ENCODE results near the gene BRINP1.
"Not testable (repeated sequence)": the region's sequence is repeated elsewhere in the genome, so short reads cannot be mapped to it uniquely, and the experiment has no call there.

BRINP1 gene

GRCh38 chr9:119184265-119184936 is 184.8 kb downstream of the BRINP1 start:
- no peak for DNase-seq

- no peak for DNase-seq
Observed at GRCh38 chr9:119181561-119181960, 187.7 kb downstream of the BRINP1 start.

GRCh38 chr9:119180897-119181296 is 188.3 kb downstream of the BRINP1 start:
- DNase-seq, result no peak

- DNase-seq, result no peak
Observed at GRCh38 chr9:119179701-119180100, 189.5 kb downstream of the BRINP1 start.

GRCh38 chr9:119177196-119177595 is 192.0 kb downstream of the BRINP1 start:
- DNase-seq, result no peak

GRCh38 chr9:119175581-119175980 is 193.7 kb downstream of the BRINP1 start:
- DNase-seq, result no peak

- not testable (repeated sequence) for DNase-seq
Observed at GRCh38 chr9:119169222-119169621, 200.0 kb downstream of the BRINP1 start.

GRCh38 chr9:119167876-119168275 is 201.4 kb downstream of the BRINP1 start:
- no peak for DNase-seq

- no peak for DNase-seq
Observed at GRCh38 chr9:119167267-119167666, 202.0 kb downstream of the BRINP1 start.

GRCh38 chr9:119166096-119166495 is 203.1 kb downstream of the BRINP1 start:
- no peak for DNase-seq

GRCh38 chr9:119165131-119165530 is 204.1 kb downstream of the BRINP1 start:
- DNase-seq, result no peak

- no peak for DNase-seq
Observed at GRCh38 chr9:119164716-119165115, 204.5 kb downstream of the BRINP1 start.

- DNase-seq, result no peak
Observed at GRCh38 chr9:119160551-119160950, 208.7 kb downstream of the BRINP1 start.

- DNase-seq, result no peak
Observed at GRCh38 chr9:119159386-119159785, 209.8 kb downstream of the BRINP1 start.

- no peak for DNase-seq
Observed at GRCh38 chr9:119157196-119157595, 212.0 kb downstream of the BRINP1 start.

- DNase-seq, result no peak
Observed at GRCh38 chr9:119156354-119156753, 212.9 kb downstream of the BRINP1 start.

GRCh38 chr9:119154527-119154926 is 214.7 kb downstream of the BRINP1 start:
- DNase-seq, result no peak

- DNase-seq, result no peak
Observed at GRCh38 chr9:119153402-119153801, 215.8 kb downstream of the BRINP1 start.

- no peak for DNase-seq
Observed at GRCh38 chr9:119148855-119149254, 220.4 kb downstream of the BRINP1 start.

GRCh38 chr9:119137479-119137878 is 231.8 kb downstream of the BRINP1 start:
- DNase-seq, result no peak

GRCh38 chr9:119126040-119126439 is 243.2 kb downstream of the BRINP1 start:
- DNase-seq, result no peak

- no peak for DNase-seq
Observed at GRCh38 chr9:119121899-119122298, 247.3 kb downstream of the BRINP1 start.

GRCh38 chr9:119117409-119117808 is 251.8 kb downstream of the BRINP1 start:
- DNase-seq, result no peak

Measured in hematopoietic multipotent progenitor cell treated with erythropoietin and hydrocortisone succinate and interleukin-3 and kit ligand, for 8 days (in vitro differentiated cells).